ENCODE measurements around the gene KHDC1.

DNA sequence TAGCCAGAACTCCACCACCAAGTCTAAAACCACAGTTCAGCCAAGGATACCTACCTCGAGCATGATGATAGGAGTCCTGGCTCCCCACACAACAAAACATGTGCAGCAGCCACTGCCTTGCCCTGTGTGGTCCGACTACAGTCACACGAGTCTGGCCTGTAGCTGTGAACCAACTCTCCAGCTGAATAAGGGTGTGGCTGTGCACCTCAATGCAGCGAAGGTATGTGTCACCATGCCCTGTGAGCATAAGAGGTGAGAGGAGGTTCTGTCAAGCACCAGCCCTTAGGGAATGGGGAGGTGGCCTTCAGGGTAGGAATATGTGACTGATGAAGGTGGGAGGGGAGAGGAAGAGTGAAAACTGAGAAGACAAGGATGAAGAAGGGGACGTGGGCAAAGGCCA, 21.0 kb downstream of the KHDC1 start:
- TF ChIP-seq, protein P1, sequence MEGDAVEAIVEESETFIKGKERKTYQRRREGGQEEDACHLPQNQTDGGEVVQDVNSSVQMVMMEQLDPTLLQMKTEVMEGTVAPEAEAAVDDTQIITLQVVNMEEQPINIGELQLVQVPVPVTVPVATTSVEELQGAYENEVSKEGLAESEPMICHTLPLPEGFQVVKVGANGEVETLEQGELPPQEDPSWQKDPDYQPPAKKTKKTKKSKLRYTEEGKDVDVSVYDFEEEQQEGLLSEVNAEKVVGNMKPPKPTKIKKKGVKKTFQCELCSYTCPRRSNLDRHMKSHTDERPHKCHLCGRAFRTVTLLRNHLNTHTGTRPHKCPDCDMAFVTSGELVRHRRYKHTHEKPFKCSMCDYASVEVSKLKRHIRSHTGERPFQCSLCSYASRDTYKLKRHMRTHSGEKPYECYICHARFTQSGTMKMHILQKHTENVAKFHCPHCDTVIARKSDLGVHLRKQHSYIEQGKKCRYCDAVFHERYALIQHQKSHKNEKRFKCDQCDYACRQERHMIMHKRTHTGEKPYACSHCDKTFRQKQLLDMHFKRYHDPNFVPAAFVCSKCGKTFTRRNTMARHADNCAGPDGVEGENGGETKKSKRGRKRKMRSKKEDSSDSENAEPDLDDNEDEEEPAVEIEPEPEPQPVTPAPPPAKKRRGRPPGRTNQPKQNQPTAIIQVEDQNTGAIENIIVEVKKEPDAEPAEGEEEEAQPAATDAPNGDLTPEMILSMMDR (tag by site-specific recombination; IDR thresholded peaks at IDR 0.05), result no peak
- TF ChIP-seq ZNF837 (tag by site-specific recombination; IDR thresholded peaks at IDR 0.05), result no peak
- TF ChIP-seq, protein P2, sequence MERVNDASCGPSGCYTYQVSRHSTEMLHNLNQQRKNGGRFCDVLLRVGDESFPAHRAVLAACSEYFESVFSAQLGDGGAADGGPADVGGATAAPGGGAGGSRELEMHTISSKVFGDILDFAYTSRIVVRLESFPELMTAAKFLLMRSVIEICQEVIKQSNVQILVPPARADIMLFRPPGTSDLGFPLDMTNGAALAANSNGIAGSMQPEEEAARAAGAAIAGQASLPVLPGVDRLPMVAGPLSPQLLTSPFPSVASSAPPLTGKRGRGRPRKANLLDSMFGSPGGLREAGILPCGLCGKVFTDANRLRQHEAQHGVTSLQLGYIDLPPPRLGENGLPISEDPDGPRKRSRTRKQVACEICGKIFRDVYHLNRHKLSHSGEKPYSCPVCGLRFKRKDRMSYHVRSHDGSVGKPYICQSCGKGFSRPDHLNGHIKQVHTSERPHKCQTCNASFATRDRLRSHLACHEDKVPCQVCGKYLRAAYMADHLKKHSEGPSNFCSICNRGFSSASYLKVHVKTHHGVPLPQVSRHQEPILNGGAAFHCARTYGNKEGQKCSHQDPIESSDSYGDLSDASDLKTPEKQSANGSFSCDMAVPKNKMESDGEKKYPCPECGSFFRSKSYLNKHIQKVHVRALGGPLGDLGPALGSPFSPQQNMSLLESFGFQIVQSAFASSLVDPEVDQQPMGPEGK (tag by site-specific recombination; IDR thresholded peaks at IDR 0.05), result no peak
- TF ChIP-seq ZNF24 (tag by site-specific recombination; IDR thresholded peaks at IDR 0.05), result no peak
- TF ChIP-seq, protein P3, sequence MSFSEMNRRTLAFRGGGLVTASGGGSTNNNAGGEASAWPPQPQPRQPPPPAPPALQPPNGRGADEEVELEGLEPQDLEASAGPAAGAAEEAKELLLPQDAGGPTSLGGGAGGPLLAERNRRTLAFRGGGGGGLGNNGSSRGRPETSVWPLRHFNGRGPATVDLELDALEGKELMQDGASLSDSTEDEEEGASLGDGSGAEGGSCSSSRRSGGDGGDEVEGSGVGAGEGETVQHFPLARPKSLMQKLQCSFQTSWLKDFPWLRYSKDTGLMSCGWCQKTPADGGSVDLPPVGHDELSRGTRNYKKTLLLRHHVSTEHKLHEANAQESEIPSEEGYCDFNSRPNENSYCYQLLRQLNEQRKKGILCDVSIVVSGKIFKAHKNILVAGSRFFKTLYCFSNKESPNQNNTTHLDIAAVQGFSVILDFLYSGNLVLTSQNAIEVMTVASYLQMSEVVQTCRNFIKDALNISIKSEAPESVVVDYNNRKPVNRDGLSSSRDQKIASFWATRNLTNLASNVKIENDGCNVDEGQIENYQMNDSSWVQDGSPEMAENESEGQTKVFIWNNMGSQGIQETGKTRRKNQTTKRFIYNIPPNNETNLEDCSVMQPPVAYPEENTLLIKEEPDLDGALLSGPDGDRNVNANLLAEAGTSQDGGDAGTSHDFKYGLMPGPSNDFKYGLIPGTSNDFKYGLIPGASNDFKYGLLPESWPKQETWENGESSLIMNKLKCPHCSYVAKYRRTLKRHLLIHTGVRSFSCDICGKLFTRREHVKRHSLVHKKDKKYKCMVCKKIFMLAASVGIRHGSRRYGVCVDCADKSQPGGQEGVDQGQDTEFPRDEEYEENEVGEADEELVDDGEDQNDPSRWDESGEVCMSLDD (tag by site-specific recombination; IDR thresholded peaks at IDR 0.05), result no peak

Measured in HEK293 (cell line).